H1 (cell line): ENCODE measurements around the gene ADAMTS4. TPM values are rescaled to one million over a fixed set of nuclear protein-coding genes. Genes with fewer than 3 reads are reported as not detected.

Source experiments
- CTCF ChIA-PET: fragments of 300-600 bp; sonication (Branson Sonifier 250); formaldehyde crosslinking; loops from one replicate; lab custom pipeline; 2021; ENCODE audit not compliant: partially characterized antibody; lab: Charles Lee
- POLR2A ChIA-PET: fragments of 300-600 bp; sonication (Branson Sonifier 250); formaldehyde crosslinking; loops from one replicate; lab custom pipeline; 2021; ENCODE audit warnings: inconsistent platforms; ENCODE audit not compliant: partially characterized antibody; lab: Charles Lee
- DNase-seq, 2 experiments: peaks; one replicate each; pipeline versions ENCODE4 v3.0.0 to v3.0.0-alpha.2; 2010 to 2022; ENCODE audit warnings: low spot score in 2 of 2, low read depth in 1 of 2, mixed read lengths in 1 of 2
- FAIRE-seq: peaks from 2 replicates; lab custom pipeline; 2011; peaks lifted over from hg19 to GRCh38; lab: Jason Lieb, UNC
- H2AFZ ChIP-seq: 2 replicates; pipeline ENCODE4 v1.8.1; 2012; ENCODE audit warnings: low read length, inconsistent platforms
- H2AK5ac ChIP-seq: 2 replicates; pipeline ENCODE4 v1.6.1; 2013; ENCODE audit warnings: low read depth, low read length
- H2BK120ac ChIP-seq: replicated peaks from 2 replicates; pipeline ENCODE3; 2013; ENCODE audit warnings: low read depth, low read length, inconsistent platforms
- H2BK12ac ChIP-seq: 2 replicates; pipeline ENCODE4 v1.6.1; 2013; ENCODE audit warnings: low read depth, low read length
- H2BK15ac ChIP-seq: 2 replicates; pipeline ENCODE4 v1.6.1; 2013; ENCODE audit warnings: low read length
- H2BK20ac ChIP-seq: 2 replicates; pipeline ENCODE4 v1.6.1; 2013; ENCODE audit warnings: low read length
- H2BK5ac ChIP-seq: 2 replicates; pipeline ENCODE4 v1.6.1; 2013; ENCODE audit warnings: low read depth, low read length
- H3K14ac ChIP-seq: 2 replicates; pipeline ENCODE4 v1.6.1; 2013; ENCODE audit warnings: inconsistent platforms; ENCODE audit not compliant: insufficient read length
- H3K18ac ChIP-seq: 2 replicates; pipeline ENCODE4 v1.6.1; 2013; ENCODE audit warnings: low read length; ENCODE audit errors: extremely low read depth
- H3K23ac ChIP-seq: 2 replicates; pipeline ENCODE4 v1.6.1; 2013; ENCODE audit warnings: inconsistent platforms; ENCODE audit not compliant: insufficient read length
- H3K23me2 ChIP-seq: 2 replicates; pipeline ENCODE4 v1.6.1; 2013; ENCODE audit warnings: low read depth, low read length
- H3K27ac ChIP-seq: 2 replicates; pipeline ENCODE4 v1.6.1; 2011; ENCODE audit warnings: low read depth, low read length, inconsistent platforms
- H3K27me3 ChIP-seq, 4 experiments: replicated peaks in 1 of 4; 1 replicate in 1 of 4; 2 replicates in 3 of 4; pipeline versions ENCODE4 v1.6.1 to v1.8.1; 2011 to 2013; ENCODE audit warnings: low read length in 3 of 4, mild to moderate bottlenecking in 3 of 4, inconsistent platforms in 2 of 4, mixed read lengths in 2 of 4, moderate library complexity in 1 of 4; ENCODE audit not compliant: control insufficient read depth in 3 of 4, insufficient read depth in 3 of 4; ENCODE audit errors: extremely low read depth in 1 of 4
- H3K36me3 ChIP-seq, 4 experiments: 2 replicates each; pipeline versions ENCODE4 v1.6.1 to v1.8.1; 2011 to 2013; ENCODE audit warnings: mild to moderate bottlenecking in 4 of 4, low read length in 3 of 4, moderate library complexity in 2 of 4, control low read depth in 1 of 4, inconsistent platforms in 1 of 4; ENCODE audit not compliant: insufficient read depth in 4 of 4, control insufficient read depth in 2 of 4
- H3K4ac ChIP-seq: replicated peaks from 2 replicates; pipeline ENCODE3; 2013; ENCODE audit warnings: low read length, low read depth, mixed read lengths, inconsistent platforms; ENCODE audit not compliant: insufficient read length
- H3K4me1 ChIP-seq, 4 experiments: replicated peaks in 1 of 4; 1 replicate in 1 of 4; 2 replicates in 3 of 4; pipeline versions ENCODE4 v1.6.1 to v1.8.1; 2011 to 2013; ENCODE audit warnings: low read length in 3 of 4, inconsistent platforms in 2 of 4, mixed read lengths in 1 of 4; ENCODE audit not compliant: insufficient read depth in 4 of 4, control insufficient read depth in 3 of 4
- H3K4me2 ChIP-seq, 2 experiments: 2 replicates each; pipeline versions ENCODE4 v1.6.1 to v1.8.1; 2011 to 2013; ENCODE audit warnings: low read depth in 2 of 2, low read length in 2 of 2, control low read depth in 1 of 2, inconsistent platforms in 1 of 2, mild to moderate bottlenecking in 1 of 2; ENCODE audit not compliant: insufficient read depth in 1 of 2
- H3K4me3 ChIP-seq, 4 experiments: fragments of 200-600, 300-600 bp in 1 of 4; sonication (generic), shearing (Covaris generic), sonication (Bioruptor Twin) in 1 of 4; 2 replicates each; pipeline versions ENCODE4 v1.5.1 to v1.8.1; 2011 to 2016; ENCODE audit warnings: low read length in 4 of 4, low read depth in 3 of 4, control low read depth in 2 of 4, inconsistent platforms in 2 of 4, mild to moderate bottlenecking in 2 of 4, mixed read lengths in 1 of 4, moderate library complexity in 1 of 4; ENCODE audit not compliant: insufficient read depth in 2 of 4; ENCODE audit errors: extremely low read depth in 1 of 4
- H3K56ac ChIP-seq: replicated peaks from 2 replicates; pipeline ENCODE3; 2013; ENCODE audit warnings: low read depth, mild to moderate bottlenecking, mixed read lengths, low read length, inconsistent platforms; ENCODE audit not compliant: insufficient read length
- H3K79me1 ChIP-seq: 2 replicates; pipeline ENCODE4 v1.6.1; 2013; ENCODE audit warnings: low read depth, low read length, control low read depth
- H3K79me2 ChIP-seq, 2 experiments: 2 replicates each; pipeline versions ENCODE4 v1.6.1 to v1.8.1; 2012 to 2013; ENCODE audit warnings: low read length in 2 of 2, mild to moderate bottlenecking in 2 of 2, inconsistent platforms in 1 of 2; ENCODE audit not compliant: insufficient read depth in 2 of 2, control insufficient read depth in 1 of 2
- H3K9ac ChIP-seq, 4 experiments: replicated peaks in 1 of 4; 1 replicate in 1 of 4; 2 replicates in 3 of 4; pipeline versions ENCODE4 v1.6.1 to v1.8.1; 2011 to 2013; ENCODE audit warnings: low read depth in 3 of 4, low read length in 3 of 4, control low read depth in 2 of 4, mild to moderate bottlenecking in 2 of 4, moderate library complexity in 2 of 4, inconsistent platforms in 1 of 4; ENCODE audit errors: extremely low read depth in 1 of 4
- H3K9me3 ChIP-seq, 2 experiments: 2 replicates each; pipeline versions ENCODE4 v1.6.1 to v1.8.1; 2012 to 2013; ENCODE audit warnings: mild to moderate bottlenecking in 2 of 2, moderate library complexity in 2 of 2, control low read depth in 1 of 2, inconsistent platforms in 1 of 2, low read depth in 1 of 2, low read length in 1 of 2, mixed read lengths in 1 of 2; ENCODE audit not compliant: insufficient read depth in 2 of 2
- H4K20me1 ChIP-seq, 2 experiments: replicated peaks in 1 of 2; 2 replicates each; pipeline versions ENCODE3 to v1.8.1; 2011 to 2013; ENCODE audit warnings: inconsistent platforms in 2 of 2, low read length in 2 of 2, mild to moderate bottlenecking in 1 of 2; ENCODE audit not compliant: insufficient read depth in 2 of 2, control insufficient read depth in 1 of 2
- H4K5ac ChIP-seq: 2 replicates; pipeline ENCODE4 v1.6.1; 2013; ENCODE audit warnings: low read length, low read depth, mixed read lengths, inconsistent platforms; ENCODE audit not compliant: insufficient read length
- H4K8ac ChIP-seq: 2 replicates; pipeline ENCODE4 v1.8.0; 2013; ENCODE audit warnings: mild to moderate bottlenecking, moderate library complexity, low read length, inconsistent platforms; ENCODE audit not compliant: insufficient read depth; ENCODE audit errors: extremely low read depth
- H4K91ac ChIP-seq: replicated peaks from 2 replicates; pipeline ENCODE3; 2013; ENCODE audit warnings: low read length, mixed read lengths, inconsistent platforms; ENCODE audit not compliant: insufficient read length
- EGR1 ChIP-seq: IDR thresholded peaks from 2 replicates; pipeline ENCODE4 v1.6.1; 2011; ENCODE audit warnings: low read depth, low read length, borderline replicate concordance
- FOSL1 ChIP-seq: IDR thresholded peaks from 2 replicates; pipeline ENCODE4 v1.6.1; 2011; ENCODE audit warnings: mild to moderate bottlenecking, low read depth, low read length, moderate library complexity; ENCODE audit not compliant: insufficient read depth
- PHF8 ChIP-seq: fragments of 200-600 bp; sonication (generic); conservative IDR thresholded peaks from 2 replicates; pipeline ENCODE4 v1.7.1; 2012; ENCODE audit warnings: low read depth, mild to moderate bottlenecking, inconsistent platforms, low read length, moderate library complexity
- POLR2AphosphoS5 ChIP-seq: IDR thresholded peaks from 2 replicates; pipeline ENCODE4 v1.6.1; 2011; ENCODE audit warnings: low read depth, low read length
- RBBP5 ChIP-seq: IDR thresholded peaks from 2 replicates; pipeline ENCODE4 v1.7.1; 2012; ENCODE audit warnings: low read depth, mild to moderate bottlenecking, inconsistent platforms, low read length, moderate library complexity, borderline replicate concordance
- RNF2 ChIP-seq: fragments of 200-900, 300-1000 bp; sonication (generic); IDR thresholded peaks from 2 replicates; pipeline ENCODE4 v1.7.1; 2016; ENCODE audit warnings: borderline replicate concordance, low read depth, mild to moderate bottlenecking, antibody characterized with exemption, low read length; ENCODE audit not compliant: poor library complexity, severe bottlenecking; ENCODE audit errors: missing control alignments
- SP2 ChIP-seq: IDR thresholded peaks from 2 replicates; pipeline ENCODE4 v1.6.1; 2012; ENCODE audit warnings: mild to moderate bottlenecking, low read length, inconsistent platforms
- TAF1 ChIP-seq: IDR thresholded peaks from 2 replicates; pipeline ENCODE4 v1.6.1; 2011; ENCODE audit warnings: mild to moderate bottlenecking, low read depth, low read length
- TCF12 ChIP-seq: IDR thresholded peaks from 2 replicates; pipeline ENCODE4 v1.6.1; 2011; ENCODE audit warnings: low read depth, mild to moderate bottlenecking, low read length
- WGBS, 2 experiments: shearing (Covaris generic) in 1 of 2; methylation state at CpG; one replicate each; pipeline versions ENCODE4 v1.1.6 to v1.1.7; 2013 to 2015; ENCODE audit warnings: low lambda C conversion rate in 2 of 2, mixed read lengths in 2 of 2, inconsistent platforms in 1 of 2, low coverage in 1 of 2, missing lambda C conversion rate in 1 of 2; ENCODE audit not compliant: insufficient replicate concordance in 2 of 2, insufficient coverage in 1 of 2, insufficient read length in 1 of 2; ENCODE audit errors: extremely low coverage in 1 of 2, missing lambda C conversion rate in 1 of 2; 5-methylcytosine and 5-hydroxymethylcytosine counted together
- polyA plus RNA-seq, 7 experiments: library from polyadenylated mRNA; depleted of rRNA in 3 of 7; stranded (reverse) in 5 of 7; unstranded in 2 of 7; fragments of >200 nt in 5 of 7; fragments of 200-250 nt in 2 of 7; gene quantifications; 1 replicate in 5 of 7; 2 replicates in 1 of 7; 4 replicates in 1 of 7; pipeline versions ENCODE4 v1.2.1 to v1.2.3, GENCODE V29; 2011 to 2013; ENCODE audit warnings: missing spikeins in 2 of 7, mixed read lengths in 2 of 7
- total RNA-seq: library from RNA; stranded (reverse); fragmentation: NEBNext Ultra II Directional; extraction: Animal tissue kit (Norgen Biotek cat#: 25700); gene quantifications from 2 replicates; pipeline ENCODE4 v1.2.1, GENCODE V29; 2021
- TF ChIP-seq, protein P1 (sequence below): IDR thresholded peaks from 2 replicates; pipeline ENCODE4 v1.6.1; 2012; ENCODE audit warnings: inconsistent platforms

Gene ADAMTS4
- total and polyA plus RNA-seq, 2 of the 8 experiments (the other 6 are each of a cell fraction or from before 2014, with no cell fraction given) = 4.6 to 7.2 TPM

DNA sequence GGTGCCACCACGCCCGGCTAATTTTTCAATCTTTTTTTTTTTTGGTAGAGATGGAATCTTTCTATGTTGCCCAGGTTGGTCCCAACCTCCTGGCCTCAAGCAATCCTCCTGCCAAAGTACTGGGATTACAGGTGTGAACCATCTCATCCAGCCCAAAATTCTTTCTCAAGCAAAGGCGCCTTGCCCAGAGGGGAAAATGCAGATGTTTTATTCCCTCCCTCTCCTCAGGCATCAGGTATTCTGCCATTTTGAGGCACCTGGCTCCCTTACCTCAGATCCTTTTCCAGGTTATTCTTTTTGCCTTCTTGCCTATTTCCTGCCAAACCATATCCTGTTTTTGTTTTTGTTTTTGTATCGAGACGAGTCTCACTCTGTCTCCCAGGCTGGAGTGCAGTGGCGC is 10.5 kb downstream of the ADAMTS4 start:
- Histone ChIP-seq H3K27me3 (no peaks in the 10 kb centered on the region; a peak in 1 of 7 replicates), H4K8ac (no peak overlapping the region), H4K20me1 (no peaks in the 10 kb centered on the region), H2AFZ (no peak overlapping the region), H2BK20ac (no peak overlapping the region), H3K4ac (no peak overlapping the region), H3K4me3 (no peak overlapping the region), H2BK5ac (no peak overlapping the region), H3K79me2 (no peaks in the 10 kb centered on the region), H2BK12ac (no peak overlapping the region), H3K27ac (no peak overlapping the region), H3K4me2 (no peak overlapping the region), H3K14ac (no peak overlapping the region), H3K36me3 (peaks cover 4 to 12% (median 7%) of the 10 kb centered on the region in 4 experiments; a peak in 4 of 8 replicates), H2BK120ac (no peak overlapping the region), H4K91ac (no peak overlapping the region), H3K9me3 (no peaks in the 10 kb centered on the region), H3K18ac (no peak overlapping the region), H3K23ac (no peak overlapping the region), H3K79me1 (no peaks in the 10 kb centered on the region), H3K56ac (no peak overlapping the region), H2BK15ac (no peak overlapping the region), H3K4me1 (no peaks in the 10 kb centered on the region; a peak in 2 of 7 replicates), H4K5ac (no peak overlapping the region), H2AK5ac (no peak overlapping the region), H3K9ac (no peak overlapping the region), H3K23me2 (no peaks in the 10 kb centered on the region; the same call in 1 of the 2 replicates)
- ChIA-PET CTCF (interaction anchor here (0.6 to 6.1 kb wide), 3 partner anchors 10 to 1085 kb away, joined by 3 to 67 read pairs (median 4); partner anchors contain the start of gene NDUFS2), POLR2A (interaction anchor here (0.7 kb wide), 1 partner anchor 12 kb away, joined by 3 read pairs; no protein-coding TSS in a partner anchor)
- DNase-seq (no peak), FAIRE-seq (no peak)
- WGBS, 2 experiments = 91% methylated on average over 6 of the region's 6 CpGs; no CpG with 5 or more reads in 1 of the 2 experiments
- TF ChIP-seq PHF8 (no peak), POLR2AphosphoS5 (no peak), FOSL1 (no peak), TCF12 (no peak), RBBP5 (no peak), SP2 (no peak), RNF2 (no peak), TAF1 (no peak), EGR1 (no peak)
- TF ChIP-seq, protein P1, sequence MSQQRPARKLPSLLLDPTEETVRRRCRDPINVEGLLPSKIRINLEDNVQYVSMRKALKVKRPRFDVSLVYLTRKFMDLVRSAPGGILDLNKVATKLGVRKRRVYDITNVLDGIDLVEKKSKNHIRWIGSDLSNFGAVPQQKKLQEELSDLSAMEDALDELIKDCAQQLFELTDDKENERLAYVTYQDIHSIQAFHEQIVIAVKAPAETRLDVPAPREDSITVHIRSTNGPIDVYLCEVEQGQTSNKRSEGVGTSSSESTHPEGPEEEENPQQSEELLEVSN = no peak
